ENCODE data around the gene SEMA5A.

SEMA5A gene, protein sequence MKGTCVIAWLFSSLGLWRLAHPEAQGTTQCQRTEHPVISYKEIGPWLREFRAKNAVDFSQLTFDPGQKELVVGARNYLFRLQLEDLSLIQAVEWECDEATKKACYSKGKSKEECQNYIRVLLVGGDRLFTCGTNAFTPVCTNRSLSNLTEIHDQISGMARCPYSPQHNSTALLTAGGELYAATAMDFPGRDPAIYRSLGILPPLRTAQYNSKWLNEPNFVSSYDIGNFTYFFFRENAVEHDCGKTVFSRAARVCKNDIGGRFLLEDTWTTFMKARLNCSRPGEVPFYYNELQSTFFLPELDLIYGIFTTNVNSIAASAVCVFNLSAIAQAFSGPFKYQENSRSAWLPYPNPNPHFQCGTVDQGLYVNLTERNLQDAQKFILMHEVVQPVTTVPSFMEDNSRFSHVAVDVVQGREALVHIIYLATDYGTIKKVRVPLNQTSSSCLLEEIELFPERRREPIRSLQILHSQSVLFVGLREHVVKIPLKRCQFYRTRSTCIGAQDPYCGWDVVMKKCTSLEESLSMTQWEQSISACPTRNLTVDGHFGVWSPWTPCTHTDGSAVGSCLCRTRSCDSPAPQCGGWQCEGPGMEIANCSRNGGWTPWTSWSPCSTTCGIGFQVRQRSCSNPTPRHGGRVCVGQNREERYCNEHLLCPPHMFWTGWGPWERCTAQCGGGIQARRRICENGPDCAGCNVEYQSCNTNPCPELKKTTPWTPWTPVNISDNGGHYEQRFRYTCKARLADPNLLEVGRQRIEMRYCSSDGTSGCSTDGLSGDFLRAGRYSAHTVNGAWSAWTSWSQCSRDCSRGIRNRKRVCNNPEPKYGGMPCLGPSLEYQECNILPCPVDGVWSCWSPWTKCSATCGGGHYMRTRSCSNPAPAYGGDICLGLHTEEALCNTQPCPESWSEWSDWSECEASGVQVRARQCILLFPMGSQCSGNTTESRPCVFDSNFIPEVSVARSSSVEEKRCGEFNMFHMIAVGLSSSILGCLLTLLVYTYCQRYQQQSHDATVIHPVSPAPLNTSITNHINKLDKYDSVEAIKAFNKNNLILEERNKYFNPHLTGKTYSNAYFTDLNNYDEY

DNA sequence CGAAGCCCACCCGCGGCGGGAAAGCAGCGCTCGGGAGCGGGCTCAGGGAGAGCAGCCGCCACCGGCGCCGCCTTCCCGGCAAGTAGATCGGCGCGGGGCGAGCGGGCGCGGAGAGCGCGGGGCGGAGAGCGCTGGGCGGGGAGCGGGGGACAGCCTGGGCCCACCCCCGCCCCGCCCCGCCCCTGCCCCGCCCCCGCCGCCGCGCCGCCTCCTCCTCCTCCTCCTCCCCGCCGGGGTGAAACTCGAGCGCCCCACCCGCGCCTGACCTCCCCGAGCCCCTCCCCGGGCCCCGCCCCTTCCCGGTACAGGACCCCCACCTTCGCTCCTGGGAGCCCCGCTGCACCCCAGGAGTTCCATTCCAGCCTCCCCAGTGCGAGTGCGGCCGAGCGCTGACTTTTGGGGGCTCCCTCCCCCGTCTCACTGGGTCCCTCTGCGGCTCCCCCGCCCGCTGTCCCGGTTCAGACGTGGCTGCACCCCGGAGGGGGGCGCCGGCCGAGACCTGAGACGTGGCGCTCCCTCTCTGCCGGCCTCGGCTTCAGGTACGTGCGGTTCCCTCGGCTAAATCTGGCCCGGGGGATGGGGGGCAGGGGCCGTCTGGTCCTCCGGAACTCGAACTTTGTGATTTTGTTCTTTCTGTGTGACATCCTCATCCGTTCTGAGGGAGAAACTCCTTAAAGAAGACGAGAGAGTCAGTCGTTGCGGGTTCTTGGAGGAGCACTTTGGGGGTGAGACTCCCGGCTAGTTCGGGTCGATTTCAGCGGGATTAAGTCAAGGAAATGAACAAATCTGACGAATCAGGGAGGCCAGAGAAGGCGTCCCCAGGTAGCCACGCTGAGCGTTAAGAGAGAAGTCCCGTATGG, at the start of gene SEMA5A:
TSS of gene SEMA5A (minus strand) at position 84 of the 860 bp plus-strand sequence. CDS start 166,129 bp downstream, outside the sequence.
- H3K9me3 ChIP-seq (ENCODE audit: control insufficient read depth in 1 of 2, low read length in 2 of 2): no peaks in the 10 kb centered on the region
- peak within 1 kb of the TSS; percentile 82 for H3K27ac ChIP-seq (ENCODE audit: low read length)
- H3K27me3 ChIP-seq (ENCODE audit: low read depth, low read length): no peaks in the 10 kb centered on the region
- H3K4me3 ChIP-seq (ENCODE audit: low read depth in 1 of 2, low read length in 2 of 2): peak within 1 kb of the TSS; percentile 75 to 79
- H3K36me3 ChIP-seq (ENCODE audit: control insufficient read depth in 1 of 2, insufficient read depth in 2 of 2, low read length in 2 of 2): peaks cover 15 to 16% of the 10 kb centered on the region in 2 donors
- H3K4me1 ChIP-seq (ENCODE audit: control insufficient read depth in 1 of 2, insufficient read depth in 2 of 2, low read length in 2 of 2): peaks cover 0 to 21% of the 10 kb centered on the region in 2 donors

DNA sequence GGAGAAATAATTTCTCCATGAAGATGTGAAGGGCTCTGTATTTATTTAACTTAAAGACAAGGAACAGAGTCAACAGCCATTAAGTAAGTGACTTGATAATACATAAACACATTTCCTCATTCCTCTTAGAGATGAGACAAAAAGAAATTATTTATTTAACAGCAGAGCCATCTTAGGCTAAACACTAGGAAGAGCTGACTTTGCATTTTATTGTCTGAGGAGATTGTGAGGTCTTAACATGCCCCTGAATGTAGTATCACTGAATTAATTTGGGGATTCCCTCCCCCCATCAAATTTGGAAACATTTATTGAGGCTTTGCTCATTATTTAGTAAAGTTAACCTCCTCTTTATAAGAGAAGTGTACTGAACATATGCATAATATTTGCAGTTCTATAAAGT, 49.0 kb upstream of the SEMA5A start:
- no peak overlapping the region for H3K4me3 ChIP-seq (ENCODE audit: low read depth in 1 of 2, low read length in 2 of 2)
- no peak overlapping the region for H3K27ac ChIP-seq (ENCODE audit: low read length)
- no peaks in the 10 kb centered on the region for H3K27me3 ChIP-seq (ENCODE audit: low read depth, low read length)
- no peaks in the 10 kb centered on the region for H3K4me1 ChIP-seq (ENCODE audit: control insufficient read depth in 1 of 2, insufficient read depth in 2 of 2, low read length in 2 of 2)
- H3K9me3 ChIP-seq (ENCODE audit: control insufficient read depth in 1 of 2, low read length in 2 of 2): no peaks in the 10 kb centered on the region
- no peaks in the 10 kb centered on the region for H3K36me3 ChIP-seq (ENCODE audit: control insufficient read depth in 1 of 2, insufficient read depth in 2 of 2, low read length in 2 of 2)

DNA sequence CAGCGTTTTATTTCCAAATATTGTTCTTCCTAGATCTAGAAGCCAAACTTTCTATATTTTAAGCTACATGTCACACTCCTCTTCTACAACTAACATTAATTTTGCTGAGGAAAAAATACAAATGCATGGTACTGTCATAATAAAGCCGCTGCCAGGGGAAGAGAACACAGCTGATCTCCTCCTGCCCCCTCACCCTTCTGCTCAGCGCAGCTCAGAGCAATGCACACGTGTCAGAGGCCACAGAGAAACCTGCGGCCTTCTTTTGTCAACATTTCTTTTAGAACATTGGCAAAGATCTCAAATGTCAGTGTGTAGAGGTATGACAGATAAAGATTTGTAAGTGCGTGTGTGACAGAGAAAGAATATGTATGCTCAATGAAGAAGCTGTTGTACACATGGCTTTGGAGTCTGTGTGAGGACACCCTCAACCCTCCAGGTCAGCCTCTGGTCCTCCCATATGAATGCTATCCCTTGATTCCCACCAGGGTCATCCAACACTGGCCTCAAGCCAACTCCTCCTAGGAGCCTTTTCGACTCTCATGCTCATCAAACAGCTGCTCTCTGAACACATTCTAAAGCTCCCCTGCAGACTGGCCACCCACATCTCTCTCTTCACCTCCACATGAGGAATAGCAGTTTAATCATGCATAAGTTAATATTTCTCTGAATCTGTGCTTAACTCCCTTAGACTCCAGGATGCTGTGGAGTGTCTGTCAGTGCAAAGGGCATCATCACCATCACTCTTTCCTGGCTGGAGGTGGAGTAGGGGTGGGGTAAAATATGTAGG, 43.4 kb upstream of the SEMA5A start:
- no peak overlapping the region for H3K27ac ChIP-seq (ENCODE audit: low read length)
- no peaks in the 10 kb centered on the region for H3K36me3 ChIP-seq (ENCODE audit: control insufficient read depth in 1 of 2, insufficient read depth in 2 of 2, low read length in 2 of 2)
- H3K9me3 ChIP-seq (ENCODE audit: control insufficient read depth in 1 of 2, low read length in 2 of 2): no peaks in the 10 kb centered on the region
- no peaks in the 10 kb centered on the region for H3K4me1 ChIP-seq (ENCODE audit: control insufficient read depth in 1 of 2, insufficient read depth in 2 of 2, low read length in 2 of 2)
- H3K4me3 ChIP-seq (ENCODE audit: low read depth in 1 of 2, low read length in 2 of 2): no peak overlapping the region
- no peaks in the 10 kb centered on the region for H3K27me3 ChIP-seq (ENCODE audit: low read depth, low read length)

DNA sequence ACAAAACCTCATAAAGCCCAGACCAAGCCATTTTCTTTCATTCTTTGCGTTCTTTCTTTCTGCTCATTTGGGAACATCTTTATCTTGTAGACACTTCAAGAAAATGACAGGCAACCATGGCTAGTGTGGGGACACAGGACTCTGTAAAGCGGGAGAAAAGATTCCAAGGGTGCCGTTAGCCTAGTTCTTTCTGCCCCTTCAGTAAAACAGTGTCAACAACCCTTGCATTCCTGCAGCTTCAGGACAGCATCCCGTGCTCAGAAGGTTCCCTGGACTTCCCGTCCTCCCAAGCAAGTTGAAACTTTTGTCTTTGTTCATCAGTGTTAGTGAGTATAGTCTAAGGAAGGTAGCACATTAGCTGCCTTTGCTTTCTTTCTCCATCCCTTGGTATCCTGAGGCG, 42.4 kb upstream of the SEMA5A start:
- H3K4me3 ChIP-seq (ENCODE audit: low read depth in 1 of 2, low read length in 2 of 2): no peak overlapping the region
- no peaks in the 10 kb centered on the region for H3K36me3 ChIP-seq (ENCODE audit: control insufficient read depth in 1 of 2, insufficient read depth in 2 of 2, low read length in 2 of 2)
- no peaks in the 10 kb centered on the region for H3K4me1 ChIP-seq (ENCODE audit: control insufficient read depth in 1 of 2, insufficient read depth in 2 of 2, low read length in 2 of 2)
- H3K27me3 ChIP-seq (ENCODE audit: low read depth, low read length): no peaks in the 10 kb centered on the region
- no peaks in the 10 kb centered on the region for H3K9me3 ChIP-seq (ENCODE audit: control insufficient read depth in 1 of 2, low read length in 2 of 2)
- H3K27ac ChIP-seq (ENCODE audit: low read length): no peak overlapping the region

- Histone ChIP-seq H3K4me3 (ENCODE audit: low read depth in 1 of 2, low read length in 2 of 2) (no peak overlapping the region), H3K9me3 (ENCODE audit: control insufficient read depth in 1 of 2, low read length in 2 of 2) (no peaks in the 10 kb centered on the region), H3K27me3 (ENCODE audit: low read depth, low read length) (no peaks in the 10 kb centered on the region), H3K27ac (ENCODE audit: low read length) (no peak overlapping the region), H3K36me3 (ENCODE audit: control insufficient read depth in 1 of 2, insufficient read depth in 2 of 2, low read length in 2 of 2) (no peaks in the 10 kb centered on the region), H3K4me1 (ENCODE audit: control insufficient read depth in 1 of 2, insufficient read depth in 2 of 2, low read length in 2 of 2) (no peaks in the 10 kb centered on the region)
Measured at GRCh38 chr5:9587135-9587534, 41.3 kb upstream of the SEMA5A start.

GRCh38 chr5:9582406-9582805, 36.5 kb upstream of the SEMA5A start:
- no peak overlapping the region for H3K4me3 ChIP-seq (ENCODE audit: low read depth in 1 of 2, low read length in 2 of 2)
- H3K36me3 ChIP-seq (ENCODE audit: control insufficient read depth in 1 of 2, insufficient read depth in 2 of 2, low read length in 2 of 2): no peaks in the 10 kb centered on the region
- no peaks in the 10 kb centered on the region for H3K4me1 ChIP-seq (ENCODE audit: control insufficient read depth in 1 of 2, insufficient read depth in 2 of 2, low read length in 2 of 2)
- no peak overlapping the region for H3K27ac ChIP-seq (ENCODE audit: low read length)
- no peaks in the 10 kb centered on the region for H3K27me3 ChIP-seq (ENCODE audit: low read depth, low read length)
- H3K9me3 ChIP-seq (ENCODE audit: control insufficient read depth in 1 of 2, low read length in 2 of 2): peaks cover 0 to 5% of the 10 kb centered on the region in 2 donors

DNA sequence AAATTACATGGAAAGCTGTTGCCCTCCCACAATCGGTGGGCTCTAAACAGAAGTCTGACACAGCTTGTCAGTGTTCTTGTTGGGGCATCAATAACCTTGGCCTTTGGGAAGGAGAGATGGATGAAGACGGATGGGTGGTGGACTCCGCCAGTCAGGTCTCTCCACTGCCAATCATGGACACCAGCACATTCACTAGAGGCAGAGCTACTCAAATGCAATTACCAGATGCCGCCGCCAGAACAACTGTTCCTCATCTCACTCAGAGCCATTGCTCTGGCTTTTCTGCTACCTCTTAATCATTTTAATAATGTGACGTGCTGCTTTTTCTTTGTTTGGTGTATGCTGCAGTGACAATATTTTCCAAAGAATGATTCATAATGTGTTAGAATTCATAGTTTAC, 27.9 kb upstream of the SEMA5A start:
- no peak overlapping the region for H3K27ac ChIP-seq (ENCODE audit: low read length)
- H3K9me3 ChIP-seq (ENCODE audit: control insufficient read depth in 1 of 2, low read length in 2 of 2): peaks cover 0 to 5% of the 10 kb centered on the region in 2 donors
- no peaks in the 10 kb centered on the region for H3K36me3 ChIP-seq (ENCODE audit: control insufficient read depth in 1 of 2, insufficient read depth in 2 of 2, low read length in 2 of 2)
- no peak overlapping the region for H3K4me3 ChIP-seq (ENCODE audit: low read depth in 1 of 2, low read length in 2 of 2)
- no peaks in the 10 kb centered on the region for H3K4me1 ChIP-seq (ENCODE audit: control insufficient read depth in 1 of 2, insufficient read depth in 2 of 2, low read length in 2 of 2)
- H3K27me3 ChIP-seq (ENCODE audit: low read depth, low read length): no peaks in the 10 kb centered on the region

GRCh38 chr5:9572246-9572645, 26.4 kb upstream of the SEMA5A start:
- Histone ChIP-seq H3K27me3 (ENCODE audit: low read depth, low read length) (no peaks in the 10 kb centered on the region), H3K36me3 (ENCODE audit: control insufficient read depth in 1 of 2, insufficient read depth in 2 of 2, low read length in 2 of 2) (no peaks in the 10 kb centered on the region), H3K4me1 (ENCODE audit: control insufficient read depth in 1 of 2, insufficient read depth in 2 of 2, low read length in 2 of 2) (no peaks in the 10 kb centered on the region), H3K27ac (ENCODE audit: low read length) (no peak overlapping the region), H3K9me3 (ENCODE audit: control insufficient read depth in 1 of 2, low read length in 2 of 2) (no peaks in the 10 kb centered on the region), H3K4me3 (ENCODE audit: low read depth in 1 of 2, low read length in 2 of 2) (no peak overlapping the region)

DNA sequence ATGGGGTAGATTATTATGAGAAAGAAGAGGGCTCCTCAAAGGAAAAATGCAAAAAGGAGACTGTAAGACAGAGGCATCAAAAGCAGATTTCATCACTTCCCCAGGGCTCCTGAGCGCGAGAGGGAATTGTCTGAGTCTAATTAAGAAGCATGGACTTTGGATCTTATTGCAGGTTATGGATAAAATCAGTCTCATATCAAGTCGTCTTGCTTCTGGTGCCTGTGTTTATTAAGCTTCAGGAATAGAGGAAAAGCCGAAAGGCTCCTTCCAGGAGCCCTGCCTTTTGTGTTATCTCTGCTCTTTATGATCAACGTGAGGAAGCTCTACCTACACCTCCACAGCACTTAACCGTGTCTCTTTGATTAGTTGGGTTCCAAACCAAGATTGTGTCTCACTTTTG, 25.0 kb upstream of the SEMA5A start:
- H3K27me3 ChIP-seq (ENCODE audit: low read depth, low read length): no peaks in the 10 kb centered on the region
- no peaks in the 10 kb centered on the region for H3K4me1 ChIP-seq (ENCODE audit: control insufficient read depth in 1 of 2, insufficient read depth in 2 of 2, low read length in 2 of 2)
- no peak overlapping the region for H3K4me3 ChIP-seq (ENCODE audit: low read depth in 1 of 2, low read length in 2 of 2)
- H3K9me3 ChIP-seq (ENCODE audit: control insufficient read depth in 1 of 2, low read length in 2 of 2): no peaks in the 10 kb centered on the region
- H3K36me3 ChIP-seq (ENCODE audit: control insufficient read depth in 1 of 2, insufficient read depth in 2 of 2, low read length in 2 of 2): no peaks in the 10 kb centered on the region
- H3K27ac ChIP-seq (ENCODE audit: low read length): no peak overlapping the region

- H3K9me3 ChIP-seq (ENCODE audit: control insufficient read depth in 1 of 2, low read length in 2 of 2): no peaks in the 10 kb centered on the region
- H3K27ac ChIP-seq (ENCODE audit: low read length): no peak overlapping the region
- no peak overlapping the region for H3K4me3 ChIP-seq (ENCODE audit: low read depth in 1 of 2, low read length in 2 of 2)
- H3K27me3 ChIP-seq (ENCODE audit: low read depth, low read length): no peaks in the 10 kb centered on the region
- H3K4me1 ChIP-seq (ENCODE audit: control insufficient read depth in 1 of 2, insufficient read depth in 2 of 2, low read length in 2 of 2): no peaks in the 10 kb centered on the region
- no peaks in the 10 kb centered on the region for H3K36me3 ChIP-seq (ENCODE audit: control insufficient read depth in 1 of 2, insufficient read depth in 2 of 2, low read length in 2 of 2)
Measured at GRCh38 chr5:9567039-9567438, 21.2 kb upstream of the SEMA5A start.
